ENCODE measurements around the gene MGAT5.

GRCh38 chr2:134207589-134208209, 46.2 kb upstream of the MGAT5 start:
- peak in 3 of 4 experiments; percentile 45 to 66 (median 46) for TF ChIP-seq CTCF (IDR thresholded peaks at IDR 0.05)
- no peak for TF ChIP-seq POLR2A (IDR thresholded peaks at IDR 0.05)
- no peak for TF ChIP-seq POLR2AphosphoS5 (IDR thresholded peaks at IDR 0.05)
- no peak for TF ChIP-seq EP300 (IDR thresholded peaks at IDR 0.05)
